Uterus (tissue), 4 donors: ENCODE measurements around the gene OR52E4. TPM values are rescaled to one million over a fixed set of nuclear protein-coding genes. Genes with fewer than 3 reads are reported as not detected.

ENCODE experiments used
- DNase-seq, 2 donors: peaks; one replicate each; pipeline ENCODE4 v3.0.0-alpha.2; 2019 to 2020
- H3K27ac ChIP-seq, 2 donors: fragments of 200-600 bp; sonication (generic); 1 replicate in 1 of 2; 2 replicates in 1 of 2; pipeline ENCODE4 v1.5.1; 2016 to 2018
- H3K27me3 ChIP-seq, 2 donors: fragments of 200-600 bp; sonication (generic); one replicate each; pipeline ENCODE4 v1.5.1; 2018 to 2019; ENCODE audit warnings: control low read depth in 1 of 2
- H3K36me3 ChIP-seq, 2 donors: fragments of 200-600 bp; sonication (generic); one replicate each; pipeline ENCODE4 v1.5.1; 2019; ENCODE audit warnings: control low read depth in 1 of 2
- H3K4me1 ChIP-seq, 2 donors: fragments of 200-600 bp; sonication (generic); one replicate each; pipeline ENCODE4 v1.5.1; 2018 to 2019; ENCODE audit warnings: control low read depth in 1 of 2
- H3K4me3 ChIP-seq, 2 donors: fragments of 200-600 bp; sonication (generic); 1 replicate in 1 of 2; 2 replicates in 1 of 2; pipeline ENCODE4 v1.5.1; 2018 to 2019; ENCODE audit warnings: mild to moderate bottlenecking in 1 of 2
- H3K9me3 ChIP-seq, 2 donors: fragments of 200-600 bp; sonication (generic); one replicate each; pipeline ENCODE4 v1.5.1; 2019; ENCODE audit warnings: control low read depth in 1 of 2
- CTCF ChIP-seq, 4 experiments: fragments of 200-600 bp in 2 of 4; fragments of 450-650 bp in 2 of 4; sonication (generic) in 2 of 4; IDR thresholded peaks; one replicate each; pipeline ENCODE4 v1.5.1; 2016 to 2019; ENCODE audit warnings: antibody characterized with exemption in 4 of 4, mild to moderate bottlenecking in 2 of 4, moderate library complexity in 1 of 4
- POLR2A ChIP-seq, 2 donors: fragments of 450-650 bp; IDR thresholded peaks; one replicate each; pipeline ENCODE4 v1.6.1; 2016; ENCODE audit warnings: antibody characterized with exemption in 2 of 2, mild to moderate bottlenecking in 1 of 2, moderate library complexity in 1 of 2
- intact Hi-C: fragments of 100-400 bp; cut with DNase I; formaldehyde crosslinking; loops from one replicate; pipeline ENCODE4 v1.15.1; 2023; ENCODE audit warnings: low total_unique reads
- total RNA-seq, 4 donors: library from RNA; depleted of rRNA in 3 of 4; stranded (reverse); fragments of >200 nt in 3 of 4; gene quantifications; one replicate each; pipeline versions ENCODE4 v1.1.0 to v1.2.4, GENCODE V29; 2014 to 2023
- donor health status: DM: yes; HTN: yes; CAD: no.

OR52E4 gene
- total RNA-seq, 4 donors from 2014 or later: not detected

GRCh38 chr11:5881756-5882155, 1.3 kb downstream of the OR52E4 start:
- Histone ChIP-seq H3K27ac (no peak overlapping the region), H3K9me3 (no peaks in the 10 kb centered on the region), H3K27me3 (no peaks in the 10 kb centered on the region), H3K4me3 (no peak overlapping the region), H3K36me3 (no peaks in the 10 kb centered on the region), H3K4me1 (no peaks in the 10 kb centered on the region)
- intact Hi-C loops: no loop called here
- no peak for DNase-seq
- no peak for TF ChIP-seq POLR2A (IDR thresholded peaks at IDR 0.05)
- TF ChIP-seq CTCF (IDR thresholded peaks at IDR 0.05): no peak

GRCh38 chr11:5887172-5887571, 6.7 kb downstream of the OR52E4 start:
- TF ChIP-seq CTCF (IDR thresholded peaks at IDR 0.05): no peak
- no peak for TF ChIP-seq POLR2A (IDR thresholded peaks at IDR 0.05)
- H3K4me3 ChIP-seq: no peak overlapping the region
- no peaks in the 10 kb centered on the region for H3K9me3 ChIP-seq
- no peaks in the 10 kb centered on the region for H3K4me1 ChIP-seq
- H3K27me3 ChIP-seq: no peaks in the 10 kb centered on the region
- no peak overlapping the region for H3K27ac ChIP-seq
- DNase-seq: no peak
- no peaks in the 10 kb centered on the region for H3K36me3 ChIP-seq
- intact Hi-C loops: no loop called here

- H3K4me3 ChIP-seq: no peak overlapping the region
- H3K4me1 ChIP-seq: no peaks in the 10 kb centered on the region
- no peak overlapping the region for H3K27ac ChIP-seq
- no peak for TF ChIP-seq CTCF (IDR thresholded peaks at IDR 0.05)
- TF ChIP-seq POLR2A (IDR thresholded peaks at IDR 0.05): no peak
- H3K27me3 ChIP-seq: no peaks in the 10 kb centered on the region
- intact Hi-C loops: no loop called here
- no peaks in the 10 kb centered on the region for H3K9me3 ChIP-seq
- H3K36me3 ChIP-seq: no peaks in the 10 kb centered on the region
- no peak for DNase-seq
Observed at GRCh38 chr11:5887661-5888060, 7.2 kb downstream of the OR52E4 start.

- intact Hi-C loops: no loop called here
- Histone ChIP-seq H3K36me3 (no peaks in the 10 kb centered on the region), H3K9me3 (no peaks in the 10 kb centered on the region), H3K4me1 (no peaks in the 10 kb centered on the region), H3K27me3 (no peaks in the 10 kb centered on the region), H3K27ac (no peak overlapping the region), H3K4me3 (no peak overlapping the region)
- peak in 1 of 4 experiments; percentile 18 for TF ChIP-seq CTCF (IDR thresholded peaks at IDR 0.05)
- no peak for TF ChIP-seq POLR2A (IDR thresholded peaks at IDR 0.05)
- no peak for DNase-seq
Observed at GRCh38 chr11:5891216-5891800, 10.9 kb downstream of the OR52E4 start.

- Histone ChIP-seq H3K27ac (no peak within 1 kb of the TSS), H3K4me1 (no peaks in the 10 kb centered on the region), H3K9me3 (no peaks in the 10 kb centered on the region), H3K36me3 (no peaks in the 10 kb centered on the region), H3K27me3 (no peaks in the 10 kb centered on the region), H3K4me3 (no peak within 1 kb of the TSS)
- DNase-seq: no peak
- intact Hi-C loops: no loop called here
- TF ChIP-seq CTCF (IDR thresholded peaks at IDR 0.05) (no peak), POLR2A (IDR thresholded peaks at IDR 0.05) (no peak)
Observed at GRCh38 chr11:5892908-5893307, 12.5 kb downstream of the OR52E4 start, which contains the start of gene OR52E5. TSS of gene OR52E5 (plus strand) at chr11:5893208. CDS start at chr11:5900777, 7,569 bp downstream.
